ENCODE data around the gene SPANXN4.

Gene SPANXN4, protein sequence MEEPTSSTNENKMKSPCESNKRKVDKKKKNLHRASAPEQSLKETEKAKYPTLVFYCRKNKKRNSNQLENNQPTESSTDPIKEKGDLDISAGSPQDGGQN

DNA sequence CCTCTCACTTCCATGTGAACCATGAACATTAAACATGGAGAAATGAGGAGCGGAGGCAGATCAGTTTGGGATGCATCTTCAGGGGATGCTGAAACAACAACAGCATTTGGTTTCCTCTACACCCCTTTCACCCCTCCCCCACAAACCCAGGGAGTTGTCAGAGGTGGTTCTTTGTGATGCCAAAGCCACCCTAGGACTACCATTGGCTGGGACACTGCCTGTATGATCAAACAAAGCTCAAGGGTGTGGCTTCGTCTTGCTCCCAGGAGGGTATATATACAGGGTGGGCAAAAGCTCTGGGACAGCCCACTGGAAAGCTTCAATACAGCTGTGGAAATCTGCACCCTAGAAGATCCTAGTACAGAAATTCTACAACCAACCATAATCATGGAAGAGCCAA lies at the start of gene SPANXN4:
SPANXN4 (plus strand) TSS at position 301 of the 400 bp plus-strand sequence; CDS start at position 388, 87 bp downstream.
- DNase-seq = no peak

GRCh38 chrX:142977128-142977914 lies 48.4 kb upstream of the SPANXN4 start:
- no peak for DNase-seq

DNA sequence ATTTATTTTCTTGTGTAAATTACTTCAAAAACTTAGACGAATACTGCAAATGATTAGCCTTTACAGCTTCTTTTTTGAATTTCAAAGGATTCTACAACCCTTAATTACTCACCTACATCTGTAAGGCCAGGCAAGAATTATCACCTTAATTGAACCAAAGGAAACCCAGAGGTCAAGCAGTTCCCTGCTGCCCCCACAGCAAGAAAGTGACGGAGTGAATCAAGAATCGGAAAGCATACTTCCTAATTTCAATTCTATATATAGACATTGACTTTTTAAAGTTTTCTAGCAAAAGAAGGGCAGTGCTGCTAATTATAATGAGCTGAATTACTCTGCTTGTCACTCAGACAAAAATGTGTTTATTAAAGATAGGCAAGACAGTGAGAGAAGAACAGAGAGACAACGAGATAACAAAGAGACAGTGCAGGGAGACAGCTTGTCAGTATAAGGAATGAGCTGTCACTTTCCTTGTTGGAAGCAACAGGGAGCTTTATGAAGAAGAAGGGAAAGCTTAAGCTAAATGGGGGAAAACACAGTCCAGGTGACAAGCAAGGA lies 47.5 kb upstream of the SPANXN4 start:
- no peak for DNase-seq

GRCh38 chrX:142982679-142983078 lies 43.0 kb upstream of the SPANXN4 start:
- no peak for DNase-seq

DNA sequence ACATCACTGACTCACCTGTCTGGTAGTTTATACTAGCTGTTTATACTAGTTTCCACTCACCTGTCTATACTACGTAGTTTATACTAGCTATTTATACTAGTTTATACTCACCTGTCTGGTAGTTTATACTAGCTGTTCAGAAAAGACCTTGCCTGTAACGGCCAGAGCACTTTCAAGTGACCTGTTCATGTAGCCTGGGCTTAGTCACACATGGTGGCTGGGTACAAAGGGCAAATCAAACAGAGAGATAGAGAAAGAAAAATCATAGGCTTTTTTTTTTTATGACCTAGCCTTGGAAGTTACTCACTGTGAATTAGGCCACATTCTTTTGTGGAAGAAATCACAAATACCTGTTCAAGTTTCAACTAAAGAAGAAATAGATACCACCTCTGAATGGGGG lies 30.7 kb upstream of the SPANXN4 start:
- DNase-seq = no peak

GRCh38 chrX:142998447-142999198 lies 27.1 kb upstream of the SPANXN4 start:
- no peak for DNase-seq

DNA sequence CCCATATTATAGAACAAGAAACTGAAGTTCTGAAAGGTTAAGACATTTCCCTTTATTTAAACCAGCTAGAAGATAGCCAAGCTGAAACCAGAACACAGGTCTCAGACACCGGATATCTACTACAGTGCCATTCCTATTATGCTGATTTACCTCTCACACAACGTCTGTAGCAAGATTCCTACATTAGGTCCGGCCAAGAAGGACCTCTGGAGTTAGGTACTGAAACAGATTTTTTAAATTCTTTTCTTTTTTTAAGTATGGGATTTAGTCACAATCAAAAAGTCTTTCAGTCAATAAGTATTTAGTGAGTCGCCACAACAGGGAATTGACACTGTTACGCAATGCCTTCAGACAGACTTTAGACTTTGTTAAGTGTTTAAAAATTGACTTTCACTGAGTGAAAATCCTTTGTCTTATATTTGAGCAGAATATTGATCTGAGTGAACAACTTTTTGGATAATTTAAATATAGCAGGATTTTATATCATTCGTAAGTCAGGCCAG lies 26.5 kb upstream of the SPANXN4 start:
- DNase-seq = no peak

- no peak for DNase-seq
Measured at GRCh38 chrX:143002206-143002605, 23.5 kb upstream of the SPANXN4 start.

DNA sequence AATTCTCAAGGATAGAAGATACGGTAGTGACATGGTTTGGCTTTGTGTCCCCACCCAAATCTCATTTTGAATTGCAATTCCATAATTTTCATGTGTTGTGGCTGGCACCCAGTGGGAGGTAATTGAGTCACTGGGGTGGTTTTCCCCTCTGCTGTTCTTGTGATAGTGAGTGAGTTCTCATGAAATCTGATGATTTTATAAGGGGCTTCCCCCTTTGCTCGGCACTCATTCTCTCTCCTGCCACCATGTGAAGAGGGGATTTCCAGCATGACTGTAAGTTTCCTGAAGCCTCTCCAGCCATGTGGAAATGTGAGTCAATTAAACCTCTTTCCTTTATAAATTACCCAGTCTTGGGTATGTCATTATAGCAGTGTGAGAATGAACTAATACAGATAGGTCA lies 8.5 kb upstream of the SPANXN4 start:
- DNase-seq = no peak

- DNase-seq = no peak
Measured at GRCh38 chrX:143027275-143027674, 1.5 kb downstream of the SPANXN4 start.

GRCh38 chrX:143047511-143047910 lies 21.8 kb downstream of the SPANXN4 start:
- DNase-seq = no peak

DNA sequence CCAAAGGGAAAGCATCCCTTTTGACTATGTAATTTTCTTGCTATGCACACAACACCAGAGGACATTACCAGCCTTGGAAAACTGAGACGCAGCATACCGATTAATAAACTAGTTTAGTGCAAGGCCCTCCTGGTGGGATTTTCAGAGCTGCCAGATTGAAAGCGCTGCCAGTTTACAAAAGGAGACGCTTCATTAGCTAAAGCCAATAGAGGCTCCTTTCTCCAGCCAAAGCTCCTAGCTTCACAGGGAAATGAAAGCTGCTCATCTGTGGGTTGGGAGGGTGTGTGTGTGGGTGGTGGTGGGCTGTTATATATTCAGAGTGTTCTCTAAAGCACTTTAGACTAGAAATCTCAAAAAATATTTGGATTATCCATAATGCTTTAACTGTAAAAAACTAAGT lies 32.4 kb downstream of the SPANXN4 start:
- no peak for DNase-seq

DNA sequence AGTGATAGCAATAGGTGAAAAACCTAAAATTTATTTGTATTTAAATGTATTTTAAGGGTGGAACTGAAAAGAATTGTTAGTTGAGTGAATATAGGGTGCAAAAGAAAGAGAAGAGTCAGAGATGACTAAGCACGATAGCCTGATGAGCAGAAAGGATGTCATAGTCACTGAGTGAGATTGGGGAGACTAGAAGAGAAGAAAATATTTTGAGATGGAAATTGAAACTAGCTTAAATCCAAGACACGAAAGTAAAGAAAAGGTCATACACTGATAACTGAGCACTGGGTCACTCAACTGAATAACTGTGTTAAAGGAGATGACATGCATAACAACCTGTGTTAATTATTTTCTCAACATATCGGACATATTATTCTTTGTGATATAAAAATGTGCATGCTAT lies 55.5 kb downstream of the SPANXN4 start:
- no peak for DNase-seq

GRCh38 chrX:143082537-143082936 lies 56.8 kb downstream of the SPANXN4 start:
- DNase-seq = no peak
